Left lung (tissue), 10 donors: Measurements from ENCODE around the gene TRMT11. TPM values are rescaled to one million over a fixed set of nuclear protein-coding genes. Genes with fewer than 3 reads are reported as not detected.

ENCODE experiments used
- ATAC-seq: fragments of 200-7000 bp; cut with Tn5 transposase; one replicate; pipeline ENCODE4 v1.9.1; 2020; ENCODE audit warnings: moderate library complexity
- DNase-seq, 4 donors: peaks; one replicate each; pipeline ENCODE4 v3.0.0-alpha.2; 2013 to 2020
- H3K27ac ChIP-seq, 2 donors: fragments of 200-600 bp; sonication (generic) in 1 of 2; one replicate each; pipeline versions ENCODE4 v1.5.0 to v1.8.0; 2020 to 2021
- H3K27me3 ChIP-seq, 2 donors: fragments of 200-600 bp; sonication (generic) in 1 of 2; one replicate each; pipeline versions ENCODE4 v1.5.0 to v1.8.0; 2020 to 2021
- H3K36me3 ChIP-seq, 2 donors: fragments of 200-600 bp; sonication (generic) in 1 of 2; one replicate each; pipeline versions ENCODE4 v1.5.0 to v1.8.0; 2020 to 2021
- H3K4me1 ChIP-seq, 2 donors: fragments of 200-600 bp; one replicate each; pipeline ENCODE4 v1.8.0; 2021
- H3K4me3 ChIP-seq, 2 donors: fragments of 200-600 bp; sonication (generic) in 1 of 2; one replicate each; pipeline versions ENCODE4 v1.5.0 to v1.8.0; 2020 to 2021; ENCODE audit warnings: mild to moderate bottlenecking in 1 of 2
- H3K9me3 ChIP-seq, 2 donors: fragments of 200-600 bp; sonication (generic) in 1 of 2; one replicate each; pipeline versions ENCODE4 v1.5.0 to v1.8.0; 2020 to 2021
- intact Hi-C, 2 donors: fragments of 100-400 bp; cut with DNase I; formaldehyde crosslinking; loops; one replicate each; pipeline versions ENCODE4 v1.11.2 to v1.14.2; 2022
- polyA plus RNA-seq, 6 donors: library from polyadenylated mRNA; unstranded; fragments of 120-200 nt; gene quantifications; one replicate each; pipeline ENCODE4 v1.2.1, GENCODE V29; 2013; ENCODE audit not compliant: insufficient read length in 6 of 6
- total RNA-seq, 2 donors: library from RNA; stranded (reverse); fragmentation: NEBNext Ultra II Directional; extraction: Animal tissue kit (Norgen Biotek cat#: 25700); gene quantifications; one replicate each; pipeline ENCODE4 v1.2.1, GENCODE V29; 2021
- TF ChIP-seq, protein P1 (sequence below), 2 donors: fragments of 200-600 bp; sonication (generic) in 1 of 2; IDR thresholded peaks; one replicate each; pipeline versions ENCODE4 v1.5.0 to v1.8.0; 2021; ENCODE audit warnings: antibody characterized with exemption in 2 of 2
- donor health status: DM: no; HTN: yes; CAD: no.
- donor health status: DM: no; HTN: no; CAD: no.

Gene TRMT11
- total and polyA plus RNA-seq, 8 donors, result 17.2 to 39.7 (median 27.6) TPM

DNA sequence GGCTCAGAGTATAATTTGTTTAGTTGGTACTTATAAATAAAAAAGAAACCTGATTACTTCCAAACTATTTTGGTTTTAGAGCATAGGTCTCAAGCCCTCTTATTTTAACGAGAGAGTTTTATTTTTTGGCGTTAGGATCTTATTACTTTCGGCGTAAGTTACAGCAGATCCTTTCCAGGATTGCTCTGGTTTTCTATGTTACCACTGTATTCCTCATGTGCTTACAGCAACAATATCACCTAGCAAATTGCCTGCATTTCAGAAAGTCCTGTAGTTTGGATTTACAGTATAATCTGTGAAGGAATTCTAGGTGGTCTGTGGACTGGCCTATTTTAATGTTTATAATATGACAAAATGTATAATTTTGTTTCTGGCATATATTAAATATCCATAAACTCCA, 54.1 kb downstream of the TRMT11 start:
- peak; percentile 49 for ATAC-seq
- intact Hi-C loops, result no loop called here
- H3K27ac ChIP-seq, result peak overlapping the region; percentile 63 to 69

DNA sequence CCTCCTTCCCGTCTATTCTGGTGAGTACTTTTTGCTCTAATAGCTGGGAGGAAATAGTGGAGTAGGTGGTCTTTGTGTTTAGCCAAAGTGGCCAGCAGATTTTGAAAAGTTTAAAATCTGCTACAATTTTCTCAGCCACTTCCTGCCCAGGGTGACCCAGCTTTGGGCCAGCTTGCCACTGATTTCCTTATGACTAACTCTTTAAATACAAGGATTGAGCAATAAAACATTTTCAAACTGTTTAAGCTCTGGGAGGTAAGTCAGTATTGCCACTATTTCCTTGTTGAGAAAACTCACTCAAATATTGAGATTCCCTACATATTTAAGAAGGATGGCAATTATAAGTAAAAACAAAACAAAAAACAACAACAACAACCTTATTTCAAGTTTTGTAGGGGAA, 54.5 kb downstream of the TRMT11 start:
- intact Hi-C loops, result no loop called here
- DNase-seq (peak in 1 of 4 donors; percentile 43), ATAC-seq (peak; percentile 92)
- Histone ChIP-seq H3K9me3 (peaks cover 0 to 4% of the 10 kb centered on the region in 2 donors), H3K4me1 (peaks cover 18 to 20% of the 10 kb centered on the region in 2 donors), H3K36me3 (peaks cover 0 to 13% of the 10 kb centered on the region in 2 donors), H3K4me3 (no peak overlapping the region), H3K27me3 (no peaks in the 10 kb centered on the region), H3K27ac (peak overlapping the region; percentile 63 to 69)
- TF ChIP-seq, protein P1, sequence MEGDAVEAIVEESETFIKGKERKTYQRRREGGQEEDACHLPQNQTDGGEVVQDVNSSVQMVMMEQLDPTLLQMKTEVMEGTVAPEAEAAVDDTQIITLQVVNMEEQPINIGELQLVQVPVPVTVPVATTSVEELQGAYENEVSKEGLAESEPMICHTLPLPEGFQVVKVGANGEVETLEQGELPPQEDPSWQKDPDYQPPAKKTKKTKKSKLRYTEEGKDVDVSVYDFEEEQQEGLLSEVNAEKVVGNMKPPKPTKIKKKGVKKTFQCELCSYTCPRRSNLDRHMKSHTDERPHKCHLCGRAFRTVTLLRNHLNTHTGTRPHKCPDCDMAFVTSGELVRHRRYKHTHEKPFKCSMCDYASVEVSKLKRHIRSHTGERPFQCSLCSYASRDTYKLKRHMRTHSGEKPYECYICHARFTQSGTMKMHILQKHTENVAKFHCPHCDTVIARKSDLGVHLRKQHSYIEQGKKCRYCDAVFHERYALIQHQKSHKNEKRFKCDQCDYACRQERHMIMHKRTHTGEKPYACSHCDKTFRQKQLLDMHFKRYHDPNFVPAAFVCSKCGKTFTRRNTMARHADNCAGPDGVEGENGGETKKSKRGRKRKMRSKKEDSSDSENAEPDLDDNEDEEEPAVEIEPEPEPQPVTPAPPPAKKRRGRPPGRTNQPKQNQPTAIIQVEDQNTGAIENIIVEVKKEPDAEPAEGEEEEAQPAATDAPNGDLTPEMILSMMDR (IDR thresholded peaks at IDR 0.05), result no peak

More for the DNA sequence above, 54.1 kb downstream of the TRMT11 start:
- TF ChIP-seq, protein P1 (IDR thresholded peaks at IDR 0.05), result no peak
- H3K9me3 ChIP-seq, result peaks cover 0 to 4% of the 10 kb centered on the region in 2 donors
- H3K36me3 ChIP-seq, result peaks cover 0 to 10% of the 10 kb centered on the region in 2 donors
- peaks cover 18 to 20% of the 10 kb centered on the region in 2 donors for H3K4me1 ChIP-seq
- no peak overlapping the region for H3K4me3 ChIP-seq
- H3K27me3 ChIP-seq, result no peaks in the 10 kb centered on the region
- DNase-seq, result no peak

DNA sequence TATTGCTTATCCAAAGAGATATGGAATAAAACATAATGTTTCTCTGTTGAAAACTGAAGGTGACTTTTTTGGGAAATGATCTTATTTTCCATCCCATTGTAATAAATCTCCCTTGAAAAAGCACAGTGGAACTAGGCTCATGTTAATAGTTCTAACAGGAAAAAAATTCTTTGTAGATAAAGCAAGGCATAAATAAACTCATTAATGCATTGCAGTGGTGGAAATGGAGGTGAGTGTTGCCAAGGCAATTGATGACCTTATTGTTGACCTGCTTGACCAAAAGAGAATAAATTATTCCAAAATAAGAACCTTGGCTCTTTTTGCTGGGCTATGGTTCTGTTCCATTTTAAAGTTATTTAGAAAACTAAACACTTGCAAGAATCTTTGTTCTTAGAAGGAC, 55.2 kb downstream of the TRMT11 start:
- TF ChIP-seq, protein P1 (IDR thresholded peaks at IDR 0.05), result no peak
- DNase-seq (no peak), ATAC-seq (peak; percentile 14)
- peaks cover 0 to 19% of the 10 kb centered on the region in 2 donors for H3K36me3 ChIP-seq
- H3K4me3 ChIP-seq, result no peak overlapping the region
- intact Hi-C loops, result no loop called here
- peaks cover 0 to 4% of the 10 kb centered on the region in 2 donors for H3K9me3 ChIP-seq
- peaks cover 18 to 20% of the 10 kb centered on the region in 2 donors for H3K4me1 ChIP-seq
- no peaks in the 10 kb centered on the region for H3K27me3 ChIP-seq
- peak overlapping the region; percentile 63 to 69 for H3K27ac ChIP-seq

DNA sequence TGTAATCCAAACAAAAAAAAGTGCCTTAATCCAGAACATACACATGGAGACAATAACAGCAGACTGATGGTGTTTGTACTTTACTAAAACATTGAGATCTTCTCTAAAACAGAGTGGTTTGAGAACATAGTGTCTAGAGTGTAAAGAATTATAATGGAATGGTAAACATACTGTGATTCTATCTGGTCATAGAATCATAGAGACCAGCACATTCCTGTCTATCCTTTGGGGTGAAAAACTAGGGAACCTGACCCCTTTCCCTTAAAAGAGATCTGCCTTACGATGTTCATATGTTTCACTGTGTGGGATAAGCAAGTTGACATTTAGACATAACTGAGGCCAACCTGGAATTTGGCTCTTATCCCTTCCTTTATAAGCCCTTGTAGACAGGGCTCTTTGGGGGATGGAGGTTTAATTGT, 55.7 kb downstream of the TRMT11 start:
- Histone ChIP-seq H3K4me1 (peaks cover 18 to 20% of the 10 kb centered on the region in 2 donors), H3K9me3 (peaks cover 0 to 4% of the 10 kb centered on the region in 2 donors), H3K4me3 (no peak overlapping the region), H3K27ac (peak overlapping the region; percentile 63 to 69), H3K27me3 (no peaks in the 10 kb centered on the region), H3K36me3 (peaks cover 0 to 19% of the 10 kb centered on the region in 2 donors)
- DNase-seq (no peak), ATAC-seq (peak; percentile 21)
- intact Hi-C loops, result no loop called here
- TF ChIP-seq, protein P1 (IDR thresholded peaks at IDR 0.05), result no peak

DNA sequence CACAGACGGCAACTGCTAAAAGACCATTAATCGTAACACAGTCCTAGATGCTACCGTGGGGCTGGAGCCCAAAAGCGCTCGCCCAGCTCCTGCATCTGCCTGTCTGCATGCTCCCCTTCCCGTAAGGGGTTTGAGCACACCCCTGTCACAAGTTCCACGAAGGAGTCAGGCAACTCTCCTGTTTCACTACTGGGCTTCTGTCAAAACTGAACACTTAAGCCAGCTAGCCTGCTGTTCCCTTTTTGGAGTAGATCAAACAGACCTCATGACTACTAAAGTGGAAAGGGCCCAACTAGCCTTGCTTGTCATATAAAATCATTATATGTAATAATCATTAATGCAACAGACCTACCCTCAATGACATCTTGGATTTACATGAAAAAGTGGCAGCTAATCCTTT, 61.3 kb downstream of the TRMT11 start:
- ATAC-seq, result no peak
- Histone ChIP-seq H3K4me1 (no peaks in the 10 kb centered on the region), H3K27me3 (no peaks in the 10 kb centered on the region), H3K27ac (no peak overlapping the region), H3K36me3 (peaks cover 0 to 26% of the 10 kb centered on the region in 2 donors), H3K4me3 (no peak overlapping the region), H3K9me3 (peaks cover 0 to 4% of the 10 kb centered on the region in 2 donors)
- intact Hi-C loops, result no loop called here
- DNase-seq, result no peak
- TF ChIP-seq, protein P1 (IDR thresholded peaks at IDR 0.05), result no peak
